SK-N-SH treated with all-trans-retinoic acid at 6 μM for 48 hours (cell line): ENCODE measurements around the gene PTH1R.

Experiments used
- ATAC-seq: fragments of 200-7000 bp; cut with Tn5 transposase; 3 replicates; pipeline ENCODE4 v1.9.1; 2020; ENCODE audit warnings: mild to moderate bottlenecking, moderate library complexity
- BACH2 ChIP-seq: fragments of 250-450 bp; sonication (Bioruptor Pico); IDR thresholded peaks from 2 replicates; pipeline ENCODE4 v1.9.0; 2021; ENCODE audit warnings: mild to moderate bottlenecking, borderline replicate concordance
- CREB5 ChIP-seq: fragments of 250-450 bp; sonication (Bioruptor Pico); IDR thresholded peaks from 2 replicates; pipeline ENCODE4 v1.5.1; 2020; ENCODE audit warnings: low read depth, mild to moderate bottlenecking, moderate library complexity
- CSRNP3 ChIP-seq: fragments of 250-450 bp; sonication (Bioruptor Pico); IDR thresholded peaks from 2 replicates; pipeline ENCODE4 v1.5.1; 2021; ENCODE audit warnings: mild to moderate bottlenecking, moderate library complexity
- ESRRG ChIP-seq: fragments of 250-450 bp; sonication (Bioruptor Pico); IDR thresholded peaks from 2 replicates; pipeline ENCODE4 v1.6.1; 2021; ENCODE audit warnings: mild to moderate bottlenecking
- GLIS3 ChIP-seq: fragments of 250-450 bp; sonication (Bioruptor Pico); IDR thresholded peaks from 2 replicates; pipeline ENCODE4 v1.5.0; 2020; ENCODE audit warnings: mild to moderate bottlenecking, moderate library complexity
- ISL1 ChIP-seq: fragments of 250-450 bp; sonication (Bioruptor Pico); IDR thresholded peaks from 2 replicates; pipeline ENCODE4 v2.1.2; 2022; ENCODE audit warnings: mild to moderate bottlenecking, moderate library complexity
- PATZ1 ChIP-seq: fragments of 250-450 bp; sonication (Bioruptor Pico); IDR thresholded peaks from 2 replicates; pipeline ENCODE4 v1.8.0; 2020; ENCODE audit warnings: mild to moderate bottlenecking, moderate library complexity, borderline replicate concordance
- POU6F1 ChIP-seq: fragments of 250-450 bp; sonication (Bioruptor Pico); IDR thresholded peaks from 2 replicates; pipeline ENCODE4 v1.8.0; 2021; ENCODE audit warnings: low read depth, mild to moderate bottlenecking, moderate library complexity, borderline replicate concordance
- PPARA ChIP-seq: fragments of 250-450 bp; sonication (Bioruptor Pico); IDR thresholded peaks from 2 replicates; pipeline ENCODE4 v1.5.0; 2020; ENCODE audit warnings: mild to moderate bottlenecking, borderline replicate concordance
- RARB ChIP-seq: fragments of 250-450 bp; sonication (Bioruptor Pico); IDR thresholded peaks from 2 replicates; pipeline ENCODE4 v1.8.0; 2021; ENCODE audit warnings: mild to moderate bottlenecking, moderate library complexity
- SNAI2 ChIP-seq: fragments of 250-450 bp; sonication (Bioruptor Pico); IDR thresholded peaks from 2 replicates; pipeline ENCODE4 v1.5.0; 2020; ENCODE audit warnings: mild to moderate bottlenecking, moderate library complexity
- TSHZ2 ChIP-seq: fragments of 250-450 bp; sonication (Bioruptor Pico); IDR thresholded peaks from 2 replicates; pipeline ENCODE4 v1.5.0; 2020; ENCODE audit warnings: mild to moderate bottlenecking, moderate library complexity
- ZC3H10 ChIP-seq: fragments of 250-450 bp; sonication (Bioruptor Pico); IDR thresholded peaks from 2 replicates; pipeline ENCODE4 v1.5.1; 2021; ENCODE audit warnings: mild to moderate bottlenecking, moderate library complexity
- ZNF70 ChIP-seq: fragments of 450-650 bp; formaldehyde crosslinking; IDR thresholded peaks from 2 replicates; pipeline ENCODE4 v1.5.0; 2020; ENCODE audit warnings: mild to moderate bottlenecking, moderate library complexity
- ZNF8 ChIP-seq: fragments of 450-650 bp; formaldehyde crosslinking; IDR thresholded peaks from 2 replicates; pipeline ENCODE4 v1.5.0; 2020; ENCODE audit warnings: mild to moderate bottlenecking, moderate library complexity

Gene PTH1R

GRCh38 chr3:46847744-46848143 lies 29.8 kb upstream of the PTH1R start:
- ATAC-seq = no peak
- TF ChIP-seq ZC3H10 (CRISPR knock-in tag) = no peak
- no peak for TF ChIP-seq TSHZ2 (CRISPR knock-in tag)
- TF ChIP-seq RARB (CRISPR knock-in tag) = no peak

- TF ChIP-seq CSRNP3 (CRISPR knock-in tag) (no peak), PATZ1 (CRISPR knock-in tag) (no peak), ISL1 (CRISPR knock-in tag) (no peak), CREB5 (CRISPR knock-in tag) (no peak), PPARA (CRISPR knock-in tag) (no peak), SNAI2 (CRISPR knock-in tag) (no peak), BACH2 (CRISPR knock-in tag) (no peak), TSHZ2 (CRISPR knock-in tag) (no peak), ESRRG (CRISPR knock-in tag) (no peak), GLIS3 (CRISPR knock-in tag) (no peak), ZNF8 (CRISPR knock-in tag) (no peak), ZNF70 (CRISPR knock-in tag) (no peak)
- ATAC-seq = no peak
Measured at GRCh38 chr3:46848271-46849044, 29.1 kb upstream of the PTH1R start.

- TF ChIP-seq POU6F1 (CRISPR knock-in tag) (no peak), PATZ1 (CRISPR knock-in tag) (no peak), SNAI2 (CRISPR knock-in tag) (no peak), ZNF70 (CRISPR knock-in tag) (no peak), ZNF8 (CRISPR knock-in tag) (no peak), ISL1 (CRISPR knock-in tag) (no peak)
- no peak for ATAC-seq
Measured at GRCh38 chr3:46849045-46849631, 28.4 kb upstream of the PTH1R start.
